Body of pancreas (tissue), 4 donors: ENCODE data around the gene STX18.

ENCODE experiments used
- CTCF ChIP-seq, 7 experiments: fragments of 450-650 bp in 4 of 7; fragments of 200-600 bp in 3 of 7; sonication (generic) in 3 of 7; IDR thresholded peaks; one replicate each; pipeline ENCODE4 v1.5.1; 2016 to 2019; ENCODE audit warnings: antibody characterized with exemption in 7 of 7
- POLR2A ChIP-seq, 3 donors: fragments of 450-650 bp; IDR thresholded peaks; one replicate each; pipeline ENCODE4 v1.6.1; 2016; ENCODE audit warnings: antibody characterized with exemption in 3 of 3, mild to moderate bottlenecking in 2 of 3

GRCh38 chr4:4410271-4410670 lies 131.6 kb downstream of the STX18 start:
- TF ChIP-seq CTCF (IDR thresholded peaks at IDR 0.05): no peak
- TF ChIP-seq POLR2A (IDR thresholded peaks at IDR 0.05): no peak
